Neural progenitor cell (in vitro differentiated cells): ENCODE data around the gene SLC39A7. TPM values are rescaled to one million over a fixed set of nuclear protein-coding genes. Genes with fewer than 3 reads are reported as not detected.

Experiments
- DNase-seq: peaks from one replicate; pipeline ENCODE4 v3.0.0-alpha.2; 2016; ENCODE audit warnings: low spot score
- H2AFZ ChIP-seq: fragments of 200-600 bp; sonication (generic); replicated peaks from 2 replicates; pipeline ENCODE4 v1.6.1; 2016; ENCODE audit warnings: antibody characterized with exemption
- H3F3A ChIP-seq: fragments of 200-600 bp; sonication (generic); 2 replicates; pipeline ENCODE4 v1.6.1; 2016; ENCODE audit warnings: antibody characterized with exemption, low read depth
- H3K27ac ChIP-seq: fragments of 200-600 bp; sonication (generic); 2 replicates; pipeline ENCODE4 v1.5.1; 2016; ENCODE audit warnings: mild to moderate bottlenecking
- H3K27me3 ChIP-seq: fragments of 200-600 bp; sonication (generic); 2 replicates; pipeline ENCODE4 v1.6.1; 2016; ENCODE audit warnings: mild to moderate bottlenecking, moderate library complexity
- H3K36me3 ChIP-seq: fragments of 200-600 bp; sonication (generic); 2 replicates; pipeline ENCODE4 v1.5.1; 2016
- H3K4me1 ChIP-seq: fragments of 200-600 bp; sonication (generic); 2 replicates; pipeline ENCODE4 v1.6.1; 2016; ENCODE audit warnings: mixed run types
- H3K4me2 ChIP-seq: fragments of 200-600 bp; sonication (generic); 2 replicates; pipeline ENCODE4 v1.6.1; 2016
- H3K4me3 ChIP-seq: fragments of 200-600 bp; sonication (generic); 2 replicates; pipeline ENCODE4 v1.5.1; 2016
- H3K79me2 ChIP-seq: fragments of 200-600 bp; sonication (generic); 2 replicates; pipeline ENCODE4 v1.6.1; 2016; ENCODE audit warnings: low read depth
- H3K9ac ChIP-seq: fragments of 200-600 bp; sonication (generic); 2 replicates; pipeline ENCODE4 v1.6.1; 2016
- H3K9me3 ChIP-seq: fragments of 200-600 bp; sonication (generic); 2 replicates; pipeline ENCODE4 v1.5.1; 2016; ENCODE audit warnings: low read depth
- H4K20me1 ChIP-seq: fragments of 200-600 bp; sonication (generic); 2 replicates; pipeline ENCODE4 v1.6.1; 2016; ENCODE audit warnings: low read depth
- H3K27ac Mint-ChIP-seq: 3 replicates; pipeline ENCODE4 v1.8.0; 2021; ENCODE audit warnings: mixed read lengths
- H3K27me3 Mint-ChIP-seq: 2 replicates; pipeline ENCODE4 v1.8.0; 2022; ENCODE audit warnings: low read depth, mild to moderate bottlenecking, inconsistent platforms, moderate library complexity, mixed read lengths; ENCODE audit not compliant: insufficient read depth
- H3K36me3 Mint-ChIP-seq: 3 replicates; pipeline ENCODE4 v1.8.0; 2021; ENCODE audit warnings: mixed read lengths
- H3K4me1 Mint-ChIP-seq: 3 replicates; pipeline ENCODE4 v1.8.0; 2021; ENCODE audit warnings: mixed read lengths
- H3K4me3 Mint-ChIP-seq: 3 replicates; pipeline ENCODE4 v1.8.0; 2021; ENCODE audit warnings: mild to moderate bottlenecking, moderate library complexity, mixed read lengths
- H3K9me3 Mint-ChIP-seq: 3 replicates; pipeline ENCODE4 v1.8.0; 2020; ENCODE audit warnings: mixed read lengths
- EZH2 ChIP-seq: fragments of 200-600 bp; sonication (generic); IDR thresholded peaks from 2 replicates; pipeline ENCODE4 v1.6.1; 2017; ENCODE audit warnings: antibody characterized with exemption, mild to moderate bottlenecking, moderate library complexity
- EZH2phosphoT487 ChIP-seq: fragments of 200-600 bp; sonication (generic); IDR thresholded peaks from 2 replicates; pipeline ENCODE4 v1.6.1; 2017; ENCODE audit warnings: antibody characterized with exemption
- microRNA counts: library from miRNA; unstranded; fragments of <30 nt; microRNA quantifications from one replicate; lab custom pipeline; 2016
- microRNA-seq: library from miRNA; unstranded; fragments of <30 nt; microRNA quantifications from one replicate; pipeline ENCODE4, GENCODE V29; 2016
- small RNA-seq: library from RNA; depleted of rRNA; stranded (forward); fragments of <200 nt; gene quantifications from one replicate; pipeline ENCODE3, GENCODE V24; 2015
- total RNA-seq: library from RNA; depleted of rRNA; stranded (reverse); fragments of >200 nt; gene quantifications from 2 replicates; pipeline ENCODE4 v1.2.3, GENCODE V29; 2015; ENCODE audit warnings: low replicate concordance
- TF ChIP-seq, protein P1 (sequence below): fragments of 200-600 bp; sonication (generic); IDR thresholded peaks from 2 replicates; pipeline ENCODE4 v1.5.1; 2017; ENCODE audit warnings: antibody characterized with exemption, mild to moderate bottlenecking

SLC39A7 gene
- total RNA-seq, 1 donor from 2014 or later, result 40.8 TPM

DNA sequence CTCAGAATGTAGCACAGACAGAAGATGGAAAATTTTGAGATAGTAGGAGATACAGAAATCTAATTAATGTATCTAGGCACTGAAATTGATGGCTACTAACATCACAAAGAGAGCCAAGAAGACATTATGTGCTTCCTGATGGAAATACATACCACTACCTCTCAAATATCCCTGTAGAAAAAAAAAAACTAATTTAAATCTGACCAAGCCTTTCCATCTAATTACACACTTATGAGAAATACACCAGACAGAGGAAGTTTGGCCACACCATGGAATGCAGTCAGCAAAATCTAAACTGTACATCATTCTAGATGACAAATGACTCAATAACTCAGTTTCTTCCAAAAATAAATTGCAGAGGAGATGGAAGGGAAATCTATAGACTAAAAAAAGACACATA, 52.1 kb downstream of the SLC39A7 start:
- peaks cover 23% of the 10 kb centered on the region for H3K4me1 Mint-ChIP-seq
- H3K4me3 Mint-ChIP-seq, result no peak overlapping the region
- H3K27me3 Mint-ChIP-seq, result peaks cover 3% of the 10 kb centered on the region
- no peak overlapping the region for H3K27ac Mint-ChIP-seq
- Histone ChIP-seq H3K9ac (no peak overlapping the region), H4K20me1 (peaks cover 6% of the 10 kb centered on the region), H3K4me2 (no peak overlapping the region), H3K4me3 (no peak overlapping the region), H3F3A (peaks cover 20% of the 10 kb centered on the region), H3K27ac (no peak overlapping the region), H3K36me3 (no peaks in the 10 kb centered on the region), H3K27me3 (peaks cover 12% of the 10 kb centered on the region), H3K4me1 (peaks cover 6% of the 10 kb centered on the region), H3K9me3 (no peaks in the 10 kb centered on the region), H2AFZ (no peak overlapping the region), H3K79me2 (no peaks in the 10 kb centered on the region)
- no peaks in the 10 kb centered on the region for H3K9me3 Mint-ChIP-seq
- no peak for TF ChIP-seq EZH2phosphoT487
- TF ChIP-seq EZH2, result no peak
- TF ChIP-seq, protein P1, sequence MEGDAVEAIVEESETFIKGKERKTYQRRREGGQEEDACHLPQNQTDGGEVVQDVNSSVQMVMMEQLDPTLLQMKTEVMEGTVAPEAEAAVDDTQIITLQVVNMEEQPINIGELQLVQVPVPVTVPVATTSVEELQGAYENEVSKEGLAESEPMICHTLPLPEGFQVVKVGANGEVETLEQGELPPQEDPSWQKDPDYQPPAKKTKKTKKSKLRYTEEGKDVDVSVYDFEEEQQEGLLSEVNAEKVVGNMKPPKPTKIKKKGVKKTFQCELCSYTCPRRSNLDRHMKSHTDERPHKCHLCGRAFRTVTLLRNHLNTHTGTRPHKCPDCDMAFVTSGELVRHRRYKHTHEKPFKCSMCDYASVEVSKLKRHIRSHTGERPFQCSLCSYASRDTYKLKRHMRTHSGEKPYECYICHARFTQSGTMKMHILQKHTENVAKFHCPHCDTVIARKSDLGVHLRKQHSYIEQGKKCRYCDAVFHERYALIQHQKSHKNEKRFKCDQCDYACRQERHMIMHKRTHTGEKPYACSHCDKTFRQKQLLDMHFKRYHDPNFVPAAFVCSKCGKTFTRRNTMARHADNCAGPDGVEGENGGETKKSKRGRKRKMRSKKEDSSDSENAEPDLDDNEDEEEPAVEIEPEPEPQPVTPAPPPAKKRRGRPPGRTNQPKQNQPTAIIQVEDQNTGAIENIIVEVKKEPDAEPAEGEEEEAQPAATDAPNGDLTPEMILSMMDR, result no peak
- peaks cover 18% of the 10 kb centered on the region for H3K36me3 Mint-ChIP-seq
- no peak for DNase-seq

MicroRNAs encoded within 50 kb of the gene (microRNA counts, 767-probe panel; counts per million panel counts)
- microRNA hsa-miR-219-1-3p (lab: Ali Mortazavi, UCI) (460 counts per million, percentile 90 among the panel's probes with 10 or more counts), microRNA hsa-miR-219-5p (lab: Ali Mortazavi, UCI) (460 counts per million, percentile 90 among the panel's probes with 10 or more counts)

Small RNA genes lying within 50 kb of the gene (microRNA-seq; reads per million reads assigned to microRNA genes)
- gene MIR219A1, result 10.9 reads per million, percentile 39 among the genes with 10 or more reads in this experiment

Small RNA genes lying within 50 kb of the gene (small RNA-seq; reads per million reads assigned to genes)
- 3.2 reads per million, percentile 92 among the genes with 10 or more reads in this experiment for gene MIR219A1
- 0.07 reads per million for gene RNY4P10

Other genes with a start within 250 kb of the SLC39A7 start
- gene HLA-DMA, start 247.8 kb upstream of the SLC39A7 start, total RNA-seq, result 5.1 and 11.9 TPM in 2 replicates
- 202 and 211 TPM in 2 replicates for gene BRD2, start 232.3 kb upstream of the SLC39A7 start, total RNA-seq
- gene HLA-DOA, start 191.3 kb upstream of the SLC39A7 start, total RNA-seq, result 38.0 and 52.2 TPM in 2 replicates
- gene HLA-DPA1, start 127.2 kb upstream of the SLC39A7 start, total RNA-seq, result 1.5 and 2.8 TPM in 2 replicates
- 8.0 and 23.3 TPM in 2 replicates for gene HLA-DPB1, start 124.9 kb upstream of the SLC39A7 start, total RNA-seq
- 0.49 and 0.99 TPM in 2 replicates for gene COL11A2, start 8.4 kb upstream of the SLC39A7 start, total RNA-seq
- 10.2 and 21.7 TPM in 2 replicates for gene RXRB, start 202 bp upstream of the SLC39A7 start, total RNA-seq
- gene HSD17B8, start 3.8 kb downstream of the SLC39A7 start, total RNA-seq, result 4.8 and 9.5 TPM in 2 replicates
- gene RING1, start 7.6 kb downstream of the SLC39A7 start, total RNA-seq, result 12.1 and 20.2 TPM in 2 replicates
- 28.7 and 38.4 TPM in 2 replicates for gene VPS52, start 71.0 kb downstream of the SLC39A7 start, total RNA-seq
- gene RPS18, start 71.2 kb downstream of the SLC39A7 start, total RNA-seq, result 4,188 and 4,663 TPM in 2 replicates
- gene B3GALT4, start 76.3 kb downstream of the SLC39A7 start, total RNA-seq, result 1.1 and 2.1 TPM in 2 replicates
- 31.1 and 43.5 TPM in 2 replicates for gene WDR46, start 88.4 kb downstream of the SLC39A7 start, total RNA-seq
- 35.6 and 54.5 TPM in 2 replicates for gene PFDN6, start 88.7 kb downstream of the SLC39A7 start, total RNA-seq
- gene RGL2, start 98.1 kb downstream of the SLC39A7 start, total RNA-seq, result 28.3 and 63.4 TPM in 2 replicates
- 1.7 and 6.3 TPM in 2 replicates for gene TAPBP, start 113.2 kb downstream of the SLC39A7 start, total RNA-seq
- gene ZBTB22, start 116.9 kb downstream of the SLC39A7 start, total RNA-seq, result 5.7 and 26.7 TPM in 2 replicates
- gene DAXX, start 122.1 kb downstream of the SLC39A7 start, total RNA-seq, result 35.7 and 49.6 TPM in 2 replicates
- gene KIFC1, start 191.0 kb downstream of the SLC39A7 start, total RNA-seq, result 93.9 and 179 TPM in 2 replicates
- gene PHF1, start 210.1 kb downstream of the SLC39A7 start, total RNA-seq, result 25.6 and 55.8 TPM in 2 replicates
- 118 and 186 TPM in 2 replicates for gene CUTA, start 217.2 kb downstream of the SLC39A7 start, total RNA-seq
- 14.1 and 29.7 TPM in 2 replicates for gene SYNGAP1, start 219.2 kb downstream of the SLC39A7 start, total RNA-seq